ENCODE data around the gene RCL1.

The RCL1 gene

GRCh38 chr9:4905135-4905490, 112.4 kb downstream of the RCL1 start:
- no peaks in the 10 kb centered on the region for H3K27me3 ChIP-seq (ENCODE audit: control insufficient read depth, insufficient read depth, low read length)
- no peak overlapping the region for H3K4me3 ChIP-seq (ENCODE audit: low read depth, low read length)
- no peaks in the 10 kb centered on the region for H3K36me3 ChIP-seq (ENCODE audit: control insufficient read depth, insufficient read depth, low read length)
- no peak overlapping the region for H3K27ac ChIP-seq (ENCODE audit: low read depth, low read length)
- no peak overlapping the region for H3K9ac ChIP-seq (ENCODE audit: low read depth, low read length)
- peaks cover 5% of the 10 kb centered on the region; the same call in 1 of the 2 replicates for H3K4me1 ChIP-seq (ENCODE audit: control insufficient read depth, insufficient read depth, low read length)
- no peaks in the 10 kb centered on the region for H3K9me3 ChIP-seq (ENCODE audit: control insufficient read depth, insufficient read depth, low read length)
